Measurements from ENCODE around the gene NXPH1.

GRCh38 chr7:8564281-8564680 is 130.9 kb downstream of the NXPH1 start:
- TF ChIP-seq EZH2phosphoT487 (IDR thresholded peaks at IDR 0.05; ENCODE audit: insufficient read depth, low read depth): no peak
- TF ChIP-seq EZH2 (IDR thresholded peaks at IDR 0.05; ENCODE audit: insufficient read depth, poor library complexity, severe bottlenecking): no peak
